ENCODE results near the gene C3orf20.
"Not testable (repeated sequence)": the region's sequence is repeated elsewhere in the genome, so short reads cannot be mapped to it uniquely, and the experiment has no call there.

C3orf20 gene

DNA sequence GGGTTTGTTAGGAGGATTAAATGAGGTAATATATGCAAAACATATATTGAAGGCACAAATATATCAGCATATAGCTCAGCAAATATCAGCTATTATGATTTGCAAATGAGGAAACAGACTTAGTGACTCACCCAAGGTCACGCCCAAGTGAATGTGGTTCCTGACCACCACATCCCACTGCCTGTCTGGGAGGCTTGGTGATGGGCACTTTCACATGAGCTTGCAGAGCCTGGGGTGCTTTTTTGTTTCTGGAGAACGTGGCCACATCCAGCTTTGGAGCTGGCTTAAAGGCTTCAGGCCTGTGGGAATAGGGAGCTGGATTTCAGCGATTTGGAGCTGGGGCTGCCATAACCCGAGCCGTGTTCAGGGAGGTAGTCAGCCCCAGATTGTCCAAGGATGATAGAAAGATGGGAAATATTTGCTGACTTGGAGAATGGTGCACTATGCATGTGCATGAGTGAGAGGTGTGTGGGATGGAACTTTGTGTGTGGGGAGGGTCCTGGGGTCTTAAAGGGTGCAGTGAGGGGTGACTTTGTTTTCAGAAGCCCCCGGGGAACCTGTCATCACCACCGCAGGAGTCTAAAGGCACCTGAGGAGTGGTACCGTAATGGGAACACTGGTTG is 131.8 kb downstream of the C3orf20 start (continued):
- TF ChIP-seq, protein P1, sequence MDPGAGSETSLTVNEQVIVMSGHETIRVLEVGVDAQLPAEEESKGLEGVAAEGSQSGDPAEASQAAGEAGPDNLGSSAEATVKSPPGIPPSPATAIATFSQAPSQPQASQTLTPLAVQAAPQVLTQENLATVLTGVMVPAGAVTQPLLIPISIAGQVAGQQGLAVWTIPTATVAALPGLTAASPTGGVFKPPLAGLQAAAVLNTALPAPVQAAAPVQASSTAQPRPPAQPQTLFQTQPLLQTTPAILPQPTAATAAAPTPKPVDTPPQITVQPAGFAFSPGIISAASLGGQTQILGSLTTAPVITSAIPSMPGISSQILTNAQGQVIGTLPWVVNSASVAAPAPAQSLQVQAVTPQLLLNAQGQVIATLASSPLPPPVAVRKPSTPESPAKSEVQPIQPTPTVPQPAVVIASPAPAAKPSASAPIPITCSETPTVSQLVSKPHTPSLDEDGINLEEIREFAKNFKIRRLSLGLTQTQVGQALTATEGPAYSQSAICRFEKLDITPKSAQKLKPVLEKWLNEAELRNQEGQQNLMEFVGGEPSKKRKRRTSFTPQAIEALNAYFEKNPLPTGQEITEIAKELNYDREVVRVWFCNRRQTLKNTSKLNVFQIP (CRISPR knock-in tag; IDR thresholded peaks at IDR 0.05; ENCODE audit: borderline replicate concordance, low read depth) = no peak
- TF ChIP-seq RARB (CRISPR knock-in tag; IDR thresholded peaks at IDR 0.05) (no peak), TCF4 (CRISPR knock-in tag; IDR thresholded peaks at IDR 0.05; ENCODE audit: borderline replicate concordance) (no peak), ZNF8 (CRISPR knock-in tag; IDR thresholded peaks at IDR 0.05) (no peak)
- TF ChIP-seq, protein P2, sequence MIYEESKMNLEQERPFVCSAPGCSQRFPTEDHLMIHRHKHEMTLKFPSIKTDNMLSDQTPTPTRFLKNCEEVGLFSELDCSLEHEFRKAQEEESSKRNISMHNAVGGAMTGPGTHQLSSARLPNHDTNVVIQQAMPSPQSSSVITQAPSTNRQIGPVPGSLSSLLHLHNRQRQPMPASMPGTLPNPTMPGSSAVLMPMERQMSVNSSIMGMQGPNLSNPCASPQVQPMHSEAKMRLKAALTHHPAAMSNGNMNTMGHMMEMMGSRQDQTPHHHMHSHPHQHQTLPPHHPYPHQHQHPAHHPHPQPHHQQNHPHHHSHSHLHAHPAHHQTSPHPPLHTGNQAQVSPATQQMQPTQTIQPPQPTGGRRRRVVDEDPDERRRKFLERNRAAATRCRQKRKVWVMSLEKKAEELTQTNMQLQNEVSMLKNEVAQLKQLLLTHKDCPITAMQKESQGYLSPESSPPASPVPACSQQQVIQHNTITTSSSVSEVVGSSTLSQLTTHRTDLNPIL (CRISPR knock-in tag; IDR thresholded peaks at IDR 0.05; ENCODE audit: low read depth) = no peak
- TF ChIP-seq, protein P3, sequence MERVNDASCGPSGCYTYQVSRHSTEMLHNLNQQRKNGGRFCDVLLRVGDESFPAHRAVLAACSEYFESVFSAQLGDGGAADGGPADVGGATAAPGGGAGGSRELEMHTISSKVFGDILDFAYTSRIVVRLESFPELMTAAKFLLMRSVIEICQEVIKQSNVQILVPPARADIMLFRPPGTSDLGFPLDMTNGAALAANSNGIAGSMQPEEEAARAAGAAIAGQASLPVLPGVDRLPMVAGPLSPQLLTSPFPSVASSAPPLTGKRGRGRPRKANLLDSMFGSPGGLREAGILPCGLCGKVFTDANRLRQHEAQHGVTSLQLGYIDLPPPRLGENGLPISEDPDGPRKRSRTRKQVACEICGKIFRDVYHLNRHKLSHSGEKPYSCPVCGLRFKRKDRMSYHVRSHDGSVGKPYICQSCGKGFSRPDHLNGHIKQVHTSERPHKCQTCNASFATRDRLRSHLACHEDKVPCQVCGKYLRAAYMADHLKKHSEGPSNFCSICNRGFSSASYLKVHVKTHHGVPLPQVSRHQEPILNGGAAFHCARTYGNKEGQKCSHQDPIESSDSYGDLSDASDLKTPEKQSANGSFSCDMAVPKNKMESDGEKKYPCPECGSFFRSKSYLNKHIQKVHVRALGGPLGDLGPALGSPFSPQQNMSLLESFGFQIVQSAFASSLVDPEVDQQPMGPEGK (CRISPR knock-in tag; IDR thresholded peaks at IDR 0.05; ENCODE audit: borderline replicate concordance) = no peak

DNA sequence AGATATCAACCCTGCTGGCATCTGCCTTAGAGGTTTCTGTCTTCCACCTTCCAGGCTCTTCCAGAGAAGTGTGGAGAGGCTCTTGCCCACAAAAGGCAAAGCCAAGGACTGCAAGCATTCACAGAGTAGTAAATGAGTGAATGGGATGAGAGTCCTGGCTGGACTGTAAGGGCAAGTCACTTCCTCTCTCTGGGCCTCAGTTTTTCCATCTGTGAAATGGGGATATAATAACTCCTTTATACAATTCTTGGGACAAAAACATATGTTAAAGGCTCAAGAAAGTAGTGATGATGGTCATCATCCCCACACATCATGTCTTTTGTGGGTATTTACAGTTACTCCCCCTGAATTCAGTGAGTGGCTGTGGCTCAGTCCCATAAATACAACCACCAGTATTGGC is 133.1 kb downstream of the C3orf20 start:
- no peak for TF ChIP-seq SNAI2 (CRISPR knock-in tag; IDR thresholded peaks at IDR 0.05)
- ATAC-seq = no peak

DNA sequence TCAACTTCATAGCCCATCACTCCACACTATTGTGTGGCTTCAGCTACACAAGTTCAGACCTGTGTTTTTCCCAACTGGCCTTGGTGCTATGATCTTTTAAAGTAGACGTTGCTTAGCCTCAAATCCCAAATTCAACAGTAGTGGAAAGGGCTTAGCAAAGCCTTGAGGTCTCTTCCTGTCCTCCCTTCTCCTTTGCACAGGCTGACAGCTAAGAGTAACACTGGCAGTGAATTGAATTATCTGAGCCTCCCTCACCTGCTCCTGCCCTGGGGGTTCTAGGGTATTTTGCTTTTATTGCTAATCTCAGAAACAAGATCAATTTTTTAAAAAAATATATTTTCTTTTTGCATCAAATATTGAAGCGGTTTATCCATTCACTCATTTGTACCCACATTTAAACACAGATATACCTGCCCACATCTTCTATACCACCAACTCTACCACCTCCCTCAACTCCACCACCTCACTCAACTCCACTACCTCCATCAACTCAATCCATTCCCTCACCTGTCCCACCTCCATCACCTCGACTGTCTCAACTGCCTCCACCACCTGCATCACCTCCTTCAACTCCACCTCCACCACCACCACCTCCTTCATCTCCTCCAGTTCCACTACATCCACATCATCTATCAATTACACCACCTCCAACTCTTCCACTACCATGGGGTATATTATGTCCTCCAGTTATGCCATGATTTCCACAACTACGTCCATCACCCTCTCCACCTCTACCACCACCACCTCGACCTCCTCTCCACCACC is 133.7 kb downstream of the C3orf20 start:
- no peak for TF ChIP-seq BACH2 (CRISPR knock-in tag; IDR thresholded peaks at IDR 0.05; ENCODE audit: borderline replicate concordance)
- no peak for TF ChIP-seq ZNF8 (CRISPR knock-in tag; IDR thresholded peaks at IDR 0.05)
- TF ChIP-seq ZFP30 (CRISPR knock-in tag; IDR thresholded peaks at IDR 0.05) = no peak
- TF ChIP-seq, protein P4, sequence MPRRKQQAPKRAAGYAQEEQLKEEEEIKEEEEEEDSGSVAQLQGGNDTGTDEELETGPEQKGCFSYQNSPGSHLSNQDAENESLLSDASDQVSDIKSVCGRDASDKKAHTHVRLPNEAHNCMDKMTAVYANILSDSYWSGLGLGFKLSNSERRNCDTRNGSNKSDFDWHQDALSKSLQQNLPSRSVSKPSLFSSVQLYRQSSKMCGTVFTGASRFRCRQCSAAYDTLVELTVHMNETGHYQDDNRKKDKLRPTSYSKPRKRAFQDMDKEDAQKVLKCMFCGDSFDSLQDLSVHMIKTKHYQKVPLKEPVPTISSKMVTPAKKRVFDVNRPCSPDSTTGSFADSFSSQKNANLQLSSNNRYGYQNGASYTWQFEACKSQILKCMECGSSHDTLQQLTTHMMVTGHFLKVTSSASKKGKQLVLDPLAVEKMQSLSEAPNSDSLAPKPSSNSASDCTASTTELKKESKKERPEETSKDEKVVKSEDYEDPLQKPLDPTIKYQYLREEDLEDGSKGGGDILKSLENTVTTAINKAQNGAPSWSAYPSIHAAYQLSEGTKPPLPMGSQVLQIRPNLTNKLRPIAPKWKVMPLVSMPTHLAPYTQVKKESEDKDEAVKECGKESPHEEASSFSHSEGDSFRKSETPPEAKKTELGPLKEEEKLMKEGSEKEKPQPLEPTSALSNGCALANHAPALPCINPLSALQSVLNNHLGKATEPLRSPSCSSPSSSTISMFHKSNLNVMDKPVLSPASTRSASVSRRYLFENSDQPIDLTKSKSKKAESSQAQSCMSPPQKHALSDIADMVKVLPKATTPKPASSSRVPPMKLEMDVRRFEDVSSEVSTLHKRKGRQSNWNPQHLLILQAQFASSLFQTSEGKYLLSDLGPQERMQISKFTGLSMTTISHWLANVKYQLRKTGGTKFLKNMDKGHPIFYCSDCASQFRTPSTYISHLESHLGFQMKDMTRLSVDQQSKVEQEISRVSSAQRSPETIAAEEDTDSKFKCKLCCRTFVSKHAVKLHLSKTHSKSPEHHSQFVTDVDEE (CRISPR knock-in tag; IDR thresholded peaks at IDR 0.05) = no peak
- no peak for TF ChIP-seq OSR1 (CRISPR knock-in tag; IDR thresholded peaks at IDR 0.05)
- no peak for TF ChIP-seq SNAI2 (CRISPR knock-in tag; IDR thresholded peaks at IDR 0.05)
- TF ChIP-seq ZNF565 (CRISPR knock-in tag; conservative IDR thresholded peaks at IDR 0.05; ENCODE audit: low read depth) = no peak
- no peak for TF ChIP-seq ZC3H10 (CRISPR knock-in tag; IDR thresholded peaks at IDR 0.05)
- no peak for TF ChIP-seq ESRRG (CRISPR knock-in tag; IDR thresholded peaks at IDR 0.05)
- TF ChIP-seq ARNTL (CRISPR knock-in tag; IDR thresholded peaks at IDR 0.05; ENCODE audit: borderline replicate concordance, low read depth) = no peak
- TF ChIP-seq, protein P5, sequence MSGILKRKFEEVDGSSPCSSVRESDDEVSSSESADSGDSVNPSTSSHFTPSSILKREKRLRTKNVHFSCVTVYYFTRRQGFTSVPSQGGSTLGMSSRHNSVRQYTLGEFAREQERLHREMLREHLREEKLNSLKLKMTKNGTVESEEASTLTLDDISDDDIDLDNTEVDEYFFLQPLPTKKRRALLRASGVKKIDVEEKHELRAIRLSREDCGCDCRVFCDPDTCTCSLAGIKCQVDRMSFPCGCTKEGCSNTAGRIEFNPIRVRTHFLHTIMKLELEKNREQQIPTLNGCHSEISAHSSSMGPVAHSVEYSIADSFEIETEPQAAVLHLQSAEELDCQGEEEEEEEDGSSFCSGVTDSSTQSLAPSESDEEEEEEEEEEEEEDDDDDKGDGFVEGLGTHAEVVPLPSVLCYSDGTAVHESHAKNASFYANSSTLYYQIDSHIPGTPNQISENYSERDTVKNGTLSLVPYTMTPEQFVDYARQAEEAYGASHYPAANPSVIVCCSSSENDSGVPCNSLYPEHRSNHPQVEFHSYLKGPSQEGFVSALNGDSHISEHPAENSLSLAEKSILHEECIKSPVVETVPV (CRISPR knock-in tag; IDR thresholded peaks at IDR 0.05) = no peak
- TF ChIP-seq PPARA (CRISPR knock-in tag; IDR thresholded peaks at IDR 0.05; ENCODE audit: borderline replicate concordance) = no peak
- TF ChIP-seq TOX (CRISPR knock-in tag; IDR thresholded peaks at IDR 0.05; ENCODE audit: borderline replicate concordance) = no peak
- TF ChIP-seq RARB (CRISPR knock-in tag; IDR thresholded peaks at IDR 0.05) = no peak
- TF ChIP-seq, protein P1 (CRISPR knock-in tag; IDR thresholded peaks at IDR 0.05; ENCODE audit: borderline replicate concordance, low read depth) = no peak
- TF ChIP-seq ISL1 (CRISPR knock-in tag; IDR thresholded peaks at IDR 0.05) = no peak
- TF ChIP-seq ZNF70 (CRISPR knock-in tag; IDR thresholded peaks at IDR 0.05) = no peak
- TF ChIP-seq ZFP3 (CRISPR knock-in tag; IDR thresholded peaks at IDR 0.05) = no peak
- TF ChIP-seq, protein P2 (CRISPR knock-in tag; IDR thresholded peaks at IDR 0.05; ENCODE audit: low read depth) = no peak
- no peak for TF ChIP-seq CSDC2 (CRISPR knock-in tag; IDR thresholded peaks at IDR 0.05)
- no peak for ATAC-seq

DNA sequence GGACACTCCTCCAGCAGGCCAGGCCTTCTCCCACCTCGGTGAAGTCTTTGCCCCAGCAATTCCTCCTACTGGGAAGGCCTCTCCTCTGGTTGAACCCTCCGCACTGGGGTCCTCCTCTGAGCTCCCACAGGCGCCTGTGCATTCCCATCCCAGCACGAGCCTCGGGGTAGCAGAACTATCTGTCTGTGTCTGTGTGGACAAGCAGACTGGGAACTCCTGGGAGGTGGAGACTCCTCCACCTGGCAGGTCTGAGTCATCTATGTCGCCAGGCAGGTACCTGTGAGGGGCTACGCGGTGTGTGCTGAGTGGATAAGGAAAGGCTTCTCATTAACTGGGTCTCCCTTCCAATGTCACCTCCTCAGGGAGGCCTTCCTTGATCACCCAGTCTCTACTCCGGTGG is 134.7 kb downstream of the C3orf20 start:
- ATAC-seq = not testable (repeated sequence)
